ENCODE measurements around the gene CCNQ.

GRCh38 chrX:153623310-153624029 lies 24.5 kb upstream of the CCNQ start:
- no peak for TF ChIP-seq EZH2 (IDR thresholded peaks at IDR 0.05)
- no peak for TF ChIP-seq CTCF (IDR thresholded peaks at IDR 0.05)
- no peak for TF ChIP-seq EZH2phosphoT487 (IDR thresholded peaks at IDR 0.05)

Measured in neural progenitor cell (in vitro differentiated cells).